ENCODE data around the gene PCDHGA10. TPM values are rescaled to one million over a fixed set of nuclear protein-coding genes. Genes with fewer than 3 reads are reported as not detected.

PCDHGA10 gene
- total and polyA plus RNA-seq, 4 experiments from 2014 or later: 0.25 to 0.35 TPM; not detected in 2

- CTCF ChIA-PET (ENCODE audit: partially characterized antibody): interaction anchor here (0.9 to 3.1 kb wide), 3 partner anchors 93 to 145 kb away, joined by 5 to 9 read pairs (median 6); no protein-coding TSS in a partner anchor
- peaks cover 0 to 4% of the 10 kb centered on the region in 2 donors for H3K9me3 ChIP-seq (ENCODE audit: control insufficient read depth in 1 of 2, low read length in 2 of 2)
- H3K4me3 ChIP-seq (ENCODE audit: low read length in 2 of 2): no peak overlapping the region
- H3K4me3 Mint-ChIP-seq: peak overlapping the region in 7 of 8 donors; percentile 17 to 75 (median 28)
- peaks cover 44 to 61% of the 10 kb centered on the region in 2 donors for H3K27me3 Mint-ChIP-seq
- POLR2A ChIA-PET (ENCODE audit: partially characterized antibody): no interaction called here
- H3K9me3 Mint-ChIP-seq: peaks cover 4 to 74% (median 63%) of the 10 kb centered on the region in 8 donors
- no peak for DNase-seq
- H3K4me1 ChIP-seq (ENCODE audit: insufficient read depth, low read length): peaks cover 8% of the 10 kb centered on the region
- intact Hi-C loops (cut with micrococcal nuclease): loop anchor here (10.0 kb wide), 1 partner anchor 94 kb away; the partner anchor contains the start of gene TAF7
- H3K27me3 ChIP-seq (ENCODE audit: insufficient read depth, low read length): peaks cover 48% of the 10 kb centered on the region
- peak overlapping the region in 4 of 7 donors; percentile 32 to 91 (median 75) for H3K27ac Mint-ChIP-seq
- H3K4me1 Mint-ChIP-seq: peaks cover 4 to 11% (median 6%) of the 10 kb centered on the region in 4 donors
- no peaks in the 10 kb centered on the region for H3K36me3 ChIP-seq (ENCODE audit: insufficient read depth, low read length)
- peaks cover 22 to 26% of the 10 kb centered on the region in 2 donors for H3K36me3 Mint-ChIP-seq
- H3K27ac ChIP-seq (ENCODE audit: low read depth, low read length): no peak overlapping the region
Observed at GRCh38 chr5:141419074-141419880, 6.5 kb downstream of the PCDHGA10 start.

DNA sequence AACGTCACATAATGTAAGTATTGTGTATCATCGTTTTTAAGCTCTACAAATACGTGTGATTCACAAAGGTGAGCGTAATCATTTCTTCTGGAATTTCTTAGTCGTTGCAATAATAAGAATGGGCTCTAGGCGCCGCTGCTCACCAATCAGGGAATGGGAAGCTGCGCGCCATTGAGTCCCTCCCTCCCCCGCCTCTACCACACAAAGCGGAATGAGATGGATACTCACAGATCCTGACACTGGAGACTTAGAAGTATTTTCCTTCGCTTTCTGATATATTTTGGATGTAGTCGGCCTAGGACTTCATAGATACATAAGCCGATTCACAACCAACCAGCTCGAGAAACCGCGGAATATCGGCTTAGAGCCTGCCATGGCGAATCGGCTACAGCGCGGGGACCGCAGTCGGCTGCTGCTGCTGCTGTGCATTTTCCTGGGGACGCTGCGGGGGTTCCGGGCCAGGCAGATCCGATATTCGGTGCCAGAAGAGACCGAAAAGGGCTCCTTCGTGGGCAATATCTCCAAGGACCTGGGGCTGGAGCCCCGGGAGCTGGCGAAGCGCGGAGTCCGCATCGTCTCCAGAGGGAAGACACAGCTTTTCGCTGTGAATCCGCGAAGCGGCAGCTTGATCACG is 8.2 kb downstream of the PCDHGA10 start, which contains the start of gene PCDHGA11:
PCDHGA11 (plus strand) TSS at position 197 of the 634 bp plus-strand sequence; CDS start at position 374, 177 bp downstream.
- Histone ChIP-seq H3K27ac (ENCODE audit: low read depth, low read length) (no peak within 1 kb of the TSS), H3K9me3 (ENCODE audit: control insufficient read depth in 1 of 2, low read length in 2 of 2) (peaks cover 0 to 4% of the 10 kb centered on the region in 2 donors), H3K36me3 (ENCODE audit: insufficient read depth, low read length) (no peaks in the 10 kb centered on the region), H3K27me3 (ENCODE audit: insufficient read depth, low read length) (peaks cover 41% of the 10 kb centered on the region), H3K4me1 (ENCODE audit: insufficient read depth, low read length) (peaks cover 8% of the 10 kb centered on the region), H3K4me3 (ENCODE audit: low read length in 2 of 2) (peak within 1 kb of the TSS; percentile 33 to 42)
- peak in 1 of 5 donors; percentile 31 for DNase-seq
- Mint-ChIP-seq H3K27ac (peak within 1 kb of the TSS in 5 of 7 donors; percentile 10 to 93 (median 84)), H3K36me3 (peaks cover 19 to 25% of the 10 kb centered on the region in 2 donors), H3K9me3 (peaks cover 4 to 70% (median 56%) of the 10 kb centered on the region in 8 donors), H3K4me1 (peaks cover 0 to 11% (median 3%) of the 10 kb centered on the region in 4 donors), H3K27me3 (peaks cover 52 to 63% of the 10 kb centered on the region in 2 donors), H3K4me3 (peak within 1 kb of the TSS; percentile 77 to 83 (median 80))
- ChIA-PET CTCF (ENCODE audit: partially characterized antibody) (interaction anchor here (0.7 to 2.3 kb wide), 8 partner anchors 8 to 137 kb away, joined by 3 to 18 read pairs (median 6); partner anchors contain the start of genes PCDHGA10, PCDHGA12 and TAF7), POLR2A (ENCODE audit: partially characterized antibody) (interaction anchor here (1.3 kb wide), 1 partner anchor 143 kb away, joined by 4 read pairs; no protein-coding TSS in a partner anchor)
- intact Hi-C loops (cut with micrococcal nuclease): no loop called here

- Mint-ChIP-seq H3K27me3 (peaks cover 53 to 63% of the 10 kb centered on the region in 2 donors), H3K27ac (peak overlapping the region in 4 of 7 donors; percentile 37 to 84 (median 78)), H3K9me3 (peaks cover 4 to 70% (median 56%) of the 10 kb centered on the region in 8 donors), H3K36me3 (peaks cover 19 to 25% of the 10 kb centered on the region in 2 donors), H3K4me1 (peaks cover 0 to 11% (median 3%) of the 10 kb centered on the region in 4 donors), H3K4me3 (peak overlapping the region in 7 of 8 donors; percentile 46 to 83 (median 79))
- ChIA-PET POLR2A (ENCODE audit: partially characterized antibody) (interaction anchor here (1.3 kb wide), 1 partner anchor 143 kb away, joined by 4 read pairs; no protein-coding TSS in a partner anchor), CTCF (ENCODE audit: partially characterized antibody) (interaction anchor here (0.7 to 2.3 kb wide), 8 partner anchors 9 to 136 kb away, joined by 3 to 18 read pairs (median 6); partner anchors contain the start of genes PCDHGA10, PCDHGA12 and TAF7)
- intact Hi-C loops (cut with micrococcal nuclease): no loop called here
- DNase-seq: no peak
- peaks cover 0 to 4% of the 10 kb centered on the region in 2 donors for H3K9me3 ChIP-seq (ENCODE audit: control insufficient read depth in 1 of 2, low read length in 2 of 2)
- H3K27ac ChIP-seq (ENCODE audit: low read depth, low read length): no peak overlapping the region
- H3K36me3 ChIP-seq (ENCODE audit: insufficient read depth, low read length): no peaks in the 10 kb centered on the region
- peaks cover 8% of the 10 kb centered on the region for H3K4me1 ChIP-seq (ENCODE audit: insufficient read depth, low read length)
- H3K4me3 ChIP-seq (ENCODE audit: low read length in 2 of 2): peak overlapping the region in 1 of 2 donors; percentile 33
- H3K27me3 ChIP-seq (ENCODE audit: insufficient read depth, low read length): peaks cover 36% of the 10 kb centered on the region
Observed at GRCh38 chr5:141421489-141421855, 8.7 kb downstream of the PCDHGA10 start.

DNA sequence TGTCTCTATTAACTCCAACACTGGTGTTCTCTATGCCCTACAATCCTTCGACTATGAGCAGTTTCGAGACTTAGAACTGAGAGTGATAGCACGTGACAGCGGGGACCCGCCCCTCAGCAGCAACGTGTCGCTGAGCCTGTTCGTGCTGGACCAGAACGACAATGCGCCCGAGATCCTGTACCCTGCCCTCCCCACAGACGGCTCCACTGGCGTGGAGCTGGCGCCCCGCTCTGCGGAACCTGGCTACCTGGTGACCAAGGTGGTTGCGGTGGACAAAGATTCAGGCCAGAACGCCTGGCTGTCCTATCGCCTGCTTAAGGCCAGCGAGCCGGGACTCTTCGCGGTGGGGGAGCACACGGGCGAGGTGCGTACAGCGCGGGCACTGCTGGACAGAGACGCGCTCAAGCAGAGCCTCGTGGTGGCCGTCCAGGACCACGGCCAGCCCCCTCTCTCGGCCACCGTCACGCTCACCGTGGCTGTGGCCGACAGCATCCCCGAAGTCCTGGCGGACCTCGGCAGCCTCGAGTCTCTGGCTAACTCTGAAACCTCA is 10.0 kb downstream of the PCDHGA10 start:
- H3K9me3 Mint-ChIP-seq: peaks cover 4 to 77% (median 60%) of the 10 kb centered on the region in 8 donors
- H3K27me3 ChIP-seq (ENCODE audit: insufficient read depth, low read length): peaks cover 36% of the 10 kb centered on the region
- ChIA-PET POLR2A (ENCODE audit: partially characterized antibody) (no interaction called here), CTCF (ENCODE audit: partially characterized antibody) (no interaction called here)
- no peaks in the 10 kb centered on the region for H3K36me3 ChIP-seq (ENCODE audit: insufficient read depth, low read length)
- H3K27me3 Mint-ChIP-seq: peaks cover 57 to 64% of the 10 kb centered on the region in 2 donors
- no peak overlapping the region for H3K27ac ChIP-seq (ENCODE audit: low read depth, low read length)
- intact Hi-C loops (cut with micrococcal nuclease): no loop called here
- peaks cover 8% of the 10 kb centered on the region for H3K4me1 ChIP-seq (ENCODE audit: insufficient read depth, low read length)
- peak overlapping the region in 3 of 8 donors; percentile 13 to 78 (median 37) for H3K4me3 Mint-ChIP-seq
- H3K36me3 Mint-ChIP-seq: peaks cover 23 to 26% of the 10 kb centered on the region in 2 donors
- peaks cover 0 to 4% of the 10 kb centered on the region in 2 donors for H3K9me3 ChIP-seq (ENCODE audit: control insufficient read depth in 1 of 2, low read length in 2 of 2)
- no peak overlapping the region for H3K4me3 ChIP-seq (ENCODE audit: low read length in 2 of 2)
- no peak for DNase-seq
- peak overlapping the region in 1 of 7 donors; percentile 84 for H3K27ac Mint-ChIP-seq
- peaks cover 0 to 11% (median 2%) of the 10 kb centered on the region in 4 donors for H3K4me1 Mint-ChIP-seq

DNA sequence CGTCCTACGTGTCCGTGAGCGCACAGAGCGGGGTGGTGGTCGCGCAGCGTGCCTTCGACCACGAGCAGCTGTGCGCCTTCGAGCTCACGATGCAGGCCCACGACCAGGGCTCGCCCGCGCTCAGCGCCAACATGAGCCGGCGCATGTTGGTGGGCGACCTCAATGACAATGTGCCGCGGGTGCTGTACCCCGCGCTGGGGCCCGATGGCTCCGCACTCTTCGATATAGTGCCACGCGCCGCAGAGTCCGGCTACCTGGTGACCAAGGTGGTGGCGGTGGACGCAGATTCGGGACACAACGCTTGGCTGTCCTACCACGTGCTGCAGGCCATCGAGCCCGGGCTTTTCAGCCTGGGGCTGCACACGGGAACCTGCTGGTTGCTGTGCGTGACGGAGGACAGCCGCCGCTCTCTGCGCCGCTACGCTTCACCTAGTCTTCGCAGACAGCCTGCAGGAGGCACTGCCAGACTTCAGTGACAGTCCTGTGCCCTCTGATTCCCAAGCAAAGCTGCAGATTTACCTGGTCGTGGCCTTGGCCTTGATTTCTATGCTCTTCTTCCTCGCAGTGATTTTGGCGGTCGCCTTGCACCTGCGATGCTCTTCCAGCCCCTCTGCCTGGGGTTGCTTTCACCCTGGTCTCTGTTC is 15.1 kb downstream of the PCDHGA10 start:
- Histone ChIP-seq H3K27ac (ENCODE audit: low read depth, low read length) (no peak overlapping the region), H3K36me3 (ENCODE audit: insufficient read depth, low read length) (no peaks in the 10 kb centered on the region), H3K4me1 (ENCODE audit: insufficient read depth, low read length) (no peaks in the 10 kb centered on the region), H3K4me3 (ENCODE audit: low read length in 2 of 2) (no peak overlapping the region), H3K27me3 (ENCODE audit: insufficient read depth, low read length) (peaks cover 10% of the 10 kb centered on the region), H3K9me3 (ENCODE audit: control insufficient read depth in 1 of 2, low read length in 2 of 2) (peaks cover 0 to 5% of the 10 kb centered on the region in 2 donors)
- H3K27me3 Mint-ChIP-seq: peaks cover 45 to 51% of the 10 kb centered on the region in 2 donors
- H3K4me3 Mint-ChIP-seq: no peak overlapping the region
- H3K9me3 Mint-ChIP-seq: peaks cover 0 to 73% (median 50%) of the 10 kb centered on the region in 8 donors
- CTCF ChIA-PET (ENCODE audit: partially characterized antibody): no interaction called here
- intact Hi-C loops (cut with micrococcal nuclease): no loop called here
- peaks cover 5 to 17% (median 6%) of the 10 kb centered on the region in 4 donors for H3K4me1 Mint-ChIP-seq
- DNase-seq: no peak
- POLR2A ChIA-PET (ENCODE audit: partially characterized antibody): no interaction called here
- H3K36me3 Mint-ChIP-seq: peaks cover 13 to 22% of the 10 kb centered on the region in 2 donors
- peak overlapping the region in 1 of 7 donors; percentile 78 for H3K27ac Mint-ChIP-seq

DNA sequence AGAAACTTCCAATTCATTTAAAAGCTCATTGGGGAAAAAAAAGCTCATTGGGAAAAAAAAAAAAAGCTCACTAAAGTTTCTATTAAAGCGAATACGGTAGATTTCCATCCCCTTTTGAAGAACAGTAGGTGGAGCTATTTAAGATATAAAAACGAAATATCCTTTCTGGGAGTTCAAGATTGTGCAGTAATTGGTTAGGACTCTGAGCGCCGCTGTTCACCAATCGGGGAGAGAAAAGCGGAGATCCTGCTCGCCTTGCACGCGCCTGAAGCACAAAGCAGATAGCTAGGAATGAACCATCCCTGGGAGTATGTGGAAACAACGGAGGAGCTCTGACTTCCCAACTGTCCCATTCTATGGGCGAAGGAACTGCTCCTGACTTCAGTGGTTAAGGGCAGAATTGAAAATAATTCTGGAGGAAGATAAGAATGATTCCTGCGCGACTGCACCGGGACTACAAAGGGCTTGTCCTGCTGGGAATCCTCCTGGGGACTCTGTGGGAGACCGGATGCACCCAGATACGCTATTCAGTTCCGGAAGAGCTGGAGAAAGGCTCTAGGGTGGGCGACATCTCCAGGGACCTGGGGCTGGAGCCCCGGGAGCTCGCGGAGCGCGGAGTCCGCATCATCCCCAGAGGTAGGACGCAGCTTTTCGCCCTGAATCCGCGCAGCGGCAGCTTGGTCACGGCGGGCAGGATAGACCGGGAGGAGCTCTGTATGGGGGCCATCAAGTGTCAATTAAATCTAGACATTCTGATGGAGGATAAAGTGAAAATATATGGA is 17.7 kb downstream of the PCDHGA10 start, which contains the start of gene PCDHGA12:
PCDHGA12 (plus strand) TSS at position 176 of the 782 bp plus-strand sequence; CDS start at position 429, 253 bp downstream.
- Histone ChIP-seq H3K36me3 (ENCODE audit: insufficient read depth, low read length) (no peaks in the 10 kb centered on the region), H3K4me1 (ENCODE audit: insufficient read depth, low read length) (no peaks in the 10 kb centered on the region), H3K9me3 (ENCODE audit: control insufficient read depth in 1 of 2, low read length in 2 of 2) (peaks cover 0 to 5% of the 10 kb centered on the region in 2 donors), H3K27me3 (ENCODE audit: insufficient read depth, low read length) (peaks cover 14% of the 10 kb centered on the region), H3K27ac (ENCODE audit: low read depth, low read length) (no peak within 1 kb of the TSS), H3K4me3 (ENCODE audit: low read length in 2 of 2) (no peak within 1 kb of the TSS)
- Mint-ChIP-seq H3K9me3 (peaks cover 0 to 75% (median 53%) of the 10 kb centered on the region in 8 donors), H3K4me1 (peaks cover 5 to 17% (median 6%) of the 10 kb centered on the region in 4 donors), H3K27me3 (peaks cover 43 to 50% of the 10 kb centered on the region in 2 donors), H3K27ac (peak within 1 kb of the TSS in 5 of 7 donors; percentile 41 to 81 (median 45)), H3K4me3 (peak within 1 kb of the TSS; percentile 40 to 86 (median 58)), H3K36me3 (peaks cover 14 to 22% of the 10 kb centered on the region in 2 donors)
- ChIA-PET POLR2A (ENCODE audit: partially characterized antibody) (no interaction called here), CTCF (ENCODE audit: partially characterized antibody) (interaction anchor here (1.0 to 2.6 kb wide), 9 partner anchors 9 to 133 kb away, joined by 3 to 18 read pairs (median 4); partner anchors contain the start of genes PCDHGA10, PCDHGA11 and PCDHGB7)
- DNase-seq: no peak
- intact Hi-C loops (cut with micrococcal nuclease): no loop called here

All from CD4-positive, alpha-beta memory T cell (primary cell).